HG03520 (cell line): ENCODE data around the gene OST4.

ENCODE experiments used
- ATAC-seq: cut with Tn5 transposase; IDR thresholded peaks from one replicate; pipeline ENCODE4 v1.9.1; 2021; ENCODE audit warnings: mild to moderate bottlenecking, moderate library complexity; ENCODE audit not compliant: unreplicated experiment

The OST4 gene

GRCh38 chr2:27054721-27055120 lies 16.7 kb downstream of the OST4 start:
- no peak for ATAC-seq

DNA sequence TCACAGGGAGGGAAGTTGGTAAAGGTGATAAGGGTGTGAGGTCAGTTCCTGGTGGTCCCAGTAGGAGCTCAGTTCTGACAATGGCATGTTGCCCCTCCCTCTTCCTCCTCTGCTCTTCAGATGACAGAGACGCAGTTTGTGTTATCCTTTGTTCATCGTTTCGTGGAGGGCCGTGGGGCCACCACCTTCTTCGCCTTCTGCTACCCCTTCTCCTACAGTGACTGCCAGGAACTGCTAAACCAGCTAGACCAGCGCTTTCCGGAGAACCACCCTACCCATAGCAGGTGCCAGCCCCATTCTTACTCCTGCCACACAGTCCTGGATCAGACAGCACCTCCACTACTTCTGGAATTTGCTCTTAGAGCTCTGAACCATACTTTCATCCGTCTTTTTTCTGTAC lies 17.7 kb downstream of the OST4 start:
- no peak for ATAC-seq

DNA sequence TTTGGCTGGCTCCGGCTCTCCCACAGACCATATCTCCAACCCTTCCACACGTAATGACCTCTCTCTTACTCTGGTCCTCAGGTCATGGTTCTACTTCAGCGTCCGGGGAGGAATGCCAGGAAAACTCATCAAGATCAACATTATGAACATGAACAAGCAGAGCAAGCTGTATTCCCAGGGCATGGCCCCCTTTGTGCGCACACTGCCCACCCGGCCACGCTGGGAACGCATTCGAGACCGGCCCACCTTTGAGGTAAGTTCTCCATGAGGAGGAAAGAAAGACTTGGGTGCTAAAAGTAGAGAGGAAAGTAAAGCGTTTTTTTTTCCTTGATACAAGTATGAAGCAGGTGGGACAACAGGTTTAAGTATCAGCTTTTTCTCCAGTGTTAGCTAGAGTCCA lies 18.1 kb downstream of the OST4 start:
- no peak for ATAC-seq

DNA sequence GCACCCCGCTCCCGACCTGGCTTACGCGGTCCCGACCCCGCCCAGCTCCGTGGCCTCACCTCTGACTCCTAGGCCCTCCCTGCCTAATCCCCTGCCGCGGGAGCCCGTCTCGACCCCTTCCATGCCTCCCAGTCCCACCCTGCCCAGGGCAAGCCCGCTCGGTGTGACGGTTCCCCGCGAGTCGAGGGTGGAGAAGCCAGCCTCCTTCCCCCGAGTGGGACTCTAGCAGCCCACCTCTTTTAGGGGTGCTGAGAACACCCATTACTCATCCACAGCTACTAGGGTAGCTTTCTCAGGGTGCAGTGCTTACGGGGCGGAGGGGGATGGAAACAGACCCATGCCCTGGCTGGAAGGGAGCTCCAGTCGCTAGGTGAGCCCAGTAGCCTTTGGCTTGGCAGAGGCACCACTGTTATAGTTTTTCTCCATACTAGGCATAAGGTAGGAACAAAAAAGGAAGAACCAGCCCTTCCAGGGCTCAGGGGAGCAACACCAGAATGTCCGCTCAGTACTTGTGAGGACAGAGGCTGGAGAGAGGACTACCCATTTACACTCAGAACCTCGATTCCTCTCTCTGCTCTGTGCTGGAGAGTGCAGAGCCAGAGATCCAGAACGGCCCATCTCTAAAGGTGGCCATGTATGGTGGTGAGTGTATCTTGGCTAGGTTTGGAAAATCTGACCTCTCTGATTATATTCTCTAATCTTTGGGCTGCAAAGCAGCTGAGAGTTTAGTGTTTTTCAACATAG lies 19.4 kb downstream of the OST4 start:
- ATAC-seq, result no peak

DNA sequence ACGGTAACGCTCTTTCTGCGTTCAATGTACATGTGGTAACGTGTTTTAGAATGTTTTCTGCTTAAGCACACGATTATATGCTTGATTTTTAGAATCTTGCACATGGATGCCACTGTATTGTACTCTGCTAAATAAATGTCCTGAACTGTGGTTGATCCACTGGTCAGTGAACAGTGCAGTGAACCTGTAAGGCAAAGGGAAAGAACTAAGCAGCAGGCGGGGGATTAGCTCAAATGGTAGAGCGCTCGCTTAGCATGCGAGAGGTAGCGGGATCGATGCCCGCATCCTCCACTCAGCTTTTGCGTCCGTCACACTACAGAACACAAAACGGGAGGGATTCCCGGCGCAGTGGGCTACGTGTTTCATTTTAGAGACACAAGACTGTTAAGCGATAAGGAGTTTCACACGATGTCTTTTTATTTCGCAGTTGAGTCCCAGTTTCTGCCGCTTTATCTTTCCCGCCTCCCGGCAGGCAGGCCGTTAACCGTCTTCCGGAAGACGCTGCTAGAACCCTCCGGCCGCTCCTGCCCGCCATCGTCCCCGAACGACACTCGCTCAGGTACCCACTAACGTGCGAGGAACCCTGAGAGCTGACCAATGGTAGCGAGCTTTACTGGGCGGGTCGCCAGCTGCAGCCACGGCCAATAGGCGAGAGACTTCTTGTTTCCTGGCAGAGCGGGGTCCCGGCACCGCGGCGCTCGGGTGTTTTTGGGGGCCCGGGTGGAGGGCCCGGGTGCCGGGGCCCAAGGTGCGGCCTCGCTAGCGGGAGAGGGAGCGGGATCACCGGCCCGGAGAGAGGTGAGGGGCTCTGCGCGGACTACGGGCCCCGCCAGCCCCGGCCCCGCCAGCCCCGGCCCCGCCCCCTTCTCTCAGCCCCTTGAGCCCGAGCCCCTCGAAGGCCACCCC lies 20.2 kb downstream of the OST4 start, which contains the start of gene AGBL5:
AGBL5 (plus strand) TSS at position 673 of the 906 bp plus-strand sequence. CDS start 1,291 bp downstream, outside the sequence.
- ATAC-seq, result peak; percentile 55

- peak; percentile 42 for ATAC-seq
Observed at GRCh38 chr2:27050281-27050995, 21.0 kb downstream of the OST4 start.

DNA sequence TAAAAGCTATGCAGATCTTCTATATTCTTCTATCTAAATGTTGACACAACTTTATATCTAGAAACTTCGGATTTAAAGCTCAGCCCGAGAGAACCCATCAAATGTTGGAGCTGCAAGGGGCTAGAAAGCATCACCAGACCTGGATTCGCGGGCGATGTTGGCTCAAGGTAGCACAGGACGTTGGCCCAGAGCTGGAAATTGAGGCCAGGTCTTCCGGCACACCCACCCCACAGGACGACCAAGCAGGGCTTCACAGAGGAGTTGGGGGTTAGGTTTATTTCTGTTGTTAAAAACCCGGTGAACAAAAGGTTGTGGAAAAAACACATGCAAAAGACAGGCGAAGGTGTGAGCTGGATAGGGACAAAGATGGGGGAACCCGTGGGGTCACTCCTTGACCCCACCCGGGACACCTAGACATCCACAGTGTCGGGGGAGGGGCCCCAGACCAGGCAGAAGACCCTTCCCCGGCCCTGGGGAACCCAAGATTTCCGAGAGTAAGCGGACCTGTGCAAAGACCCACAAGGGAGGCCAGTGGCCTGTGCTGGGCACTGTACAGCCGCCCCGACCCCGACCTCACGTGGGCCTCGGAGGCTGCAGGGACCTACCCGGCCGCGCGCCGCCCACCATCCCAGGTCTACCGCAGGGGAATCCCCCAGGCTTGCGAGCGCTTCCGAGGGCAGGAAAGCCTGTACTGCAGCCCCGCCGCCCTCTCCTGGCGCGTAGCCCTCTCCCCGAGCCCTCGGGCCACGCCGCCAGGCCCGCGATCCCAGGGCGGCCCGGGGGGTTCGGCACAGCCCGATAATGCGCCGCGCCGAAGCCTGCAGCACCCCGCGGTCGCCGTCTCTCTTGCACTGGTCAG lies 21.8 kb downstream of the OST4 start:
- ATAC-seq, result peak; percentile 14

GRCh38 chr2:27042985-27043634 lies 28.3 kb downstream of the OST4 start:
- no peak for ATAC-seq

DNA sequence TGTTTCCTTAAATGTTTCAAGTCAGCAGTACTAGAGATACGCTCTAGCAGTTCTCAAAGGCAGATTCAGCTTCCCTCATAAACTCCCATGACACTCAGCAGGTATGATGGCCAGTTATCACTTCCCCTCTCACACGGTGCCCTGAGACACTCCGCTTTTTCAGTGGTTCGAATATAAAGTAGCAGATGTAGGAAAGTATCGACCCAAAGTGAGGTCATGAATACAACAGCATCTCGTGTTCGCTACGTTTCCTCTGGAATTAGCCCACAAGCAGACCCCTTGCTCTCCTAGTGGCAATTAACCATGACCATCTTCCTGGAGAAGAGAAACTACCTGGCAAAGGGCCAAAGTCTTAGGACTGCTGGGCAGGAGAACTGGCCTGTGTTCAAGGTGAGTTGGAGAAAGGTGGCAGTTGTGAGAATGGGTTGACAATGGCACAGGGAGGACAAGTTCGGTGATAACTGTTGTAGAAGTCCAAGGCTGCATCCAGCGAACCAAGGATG lies 29.2 kb downstream of the OST4 start:
- no peak for ATAC-seq

- no peak for ATAC-seq
Observed at GRCh38 chr2:27041752-27042151, 29.7 kb downstream of the OST4 start.

GRCh38 chr2:27040282-27040681 lies 31.2 kb downstream of the OST4 start:
- no peak for ATAC-seq

DNA sequence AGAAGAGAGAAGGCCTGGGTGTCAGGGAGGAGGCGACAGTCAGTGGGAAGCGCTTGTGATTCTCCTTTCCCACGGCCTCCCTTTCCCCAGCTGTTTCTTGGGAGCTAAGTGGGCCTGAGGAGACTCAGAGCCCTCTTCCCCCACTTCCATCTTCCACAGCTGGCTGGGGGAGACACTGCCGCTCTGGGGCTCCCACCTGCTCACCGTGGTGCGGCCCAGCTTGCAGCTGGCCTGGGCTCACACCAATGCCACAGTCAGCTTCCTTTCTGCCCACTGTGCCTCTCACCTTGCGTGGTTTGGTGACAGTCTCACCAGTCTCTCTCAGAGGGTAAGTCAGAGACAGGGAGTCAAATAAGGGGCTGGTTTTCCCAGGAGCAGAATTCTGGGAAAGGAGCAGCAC lies 31.6 kb downstream of the OST4 start:
- ATAC-seq, result no peak

DNA sequence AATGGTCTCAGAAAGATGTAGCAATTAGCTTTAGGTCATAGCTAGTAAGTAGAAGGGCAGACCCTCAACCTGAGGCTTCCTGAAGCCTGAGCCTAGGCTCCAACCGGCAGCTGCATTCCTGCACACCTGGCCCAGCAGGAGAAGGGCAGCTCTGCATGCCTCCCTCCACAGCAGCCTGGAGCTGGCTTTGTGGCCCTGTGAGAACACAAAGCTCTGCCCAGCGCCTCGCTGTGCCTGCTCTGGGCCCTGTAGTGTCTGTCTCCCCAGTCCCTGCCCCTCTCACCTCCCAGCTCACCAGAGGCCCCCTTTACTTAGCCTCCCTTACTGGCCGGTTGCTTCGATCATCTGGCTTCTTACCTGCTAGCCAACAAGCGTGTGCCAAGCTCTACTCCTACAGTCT lies 32.0 kb downstream of the OST4 start:
- ATAC-seq, result no peak

GRCh38 chr2:27038631-27039339 lies 32.7 kb downstream of the OST4 start:
- no peak for ATAC-seq

- no peak for ATAC-seq
Observed at GRCh38 chr2:27038012-27038411, 33.4 kb downstream of the OST4 start.

GRCh38 chr2:27033253-27033852 lies 38.1 kb downstream of the OST4 start:
- no peak for ATAC-seq

DNA sequence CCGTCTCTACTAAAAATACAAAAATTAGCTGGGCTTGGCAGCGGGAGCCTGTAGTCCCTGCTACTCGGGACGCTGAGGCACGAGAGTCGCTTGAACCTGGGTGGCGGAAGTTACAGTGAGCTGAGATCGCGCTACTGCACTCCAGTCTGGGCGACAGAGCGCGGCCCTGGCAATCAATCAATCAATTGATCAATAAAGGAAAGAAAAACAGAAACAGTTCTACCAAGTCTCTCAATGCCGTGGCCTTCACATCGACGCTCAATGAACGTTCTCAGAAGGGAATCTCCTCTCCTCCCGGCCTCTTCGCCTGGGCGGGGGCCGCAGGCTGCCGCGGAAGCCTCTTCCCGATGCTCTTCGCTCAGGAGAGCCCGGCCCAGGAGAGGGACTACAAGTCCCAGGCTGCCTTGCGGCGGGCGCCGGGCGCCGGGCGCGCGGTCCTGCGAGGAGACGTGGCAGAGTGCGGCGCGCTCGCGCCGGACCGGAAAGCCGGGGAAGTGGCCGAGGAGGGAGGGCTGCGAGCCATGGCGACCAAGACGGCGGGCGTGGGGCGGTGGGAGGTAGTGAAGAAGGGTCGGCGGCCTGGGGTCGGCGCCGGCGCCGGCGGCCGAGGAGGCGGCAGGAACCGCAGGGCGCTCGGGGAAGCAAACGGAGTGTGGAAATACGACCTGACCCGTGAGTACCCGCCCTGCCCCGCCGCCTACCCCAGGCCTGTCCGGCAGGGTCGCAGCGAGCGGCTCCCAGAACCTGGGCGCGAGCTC lies 38.8 kb downstream of the OST4 start, which contains the start of gene TMEM214:
TMEM214 (plus strand) TSS at position 471 of the 758 bp plus-strand sequence; CDS start at position 522, 51 bp downstream.
- peak; percentile 83 for ATAC-seq

- no peak for ATAC-seq
Observed at GRCh38 chr2:27029051-27029450, 42.4 kb downstream of the OST4 start.
